Adrenal gland (tissue), 12 donors: ENCODE results near the gene ZBTB46. TPM values are rescaled to one million over a fixed set of nuclear protein-coding genes. Genes with fewer than 3 reads are reported as not detected.
A peak's percentile ranks its signal among the peaks of the same experiment; 100 is the strongest.

Source experiments
- DNase-seq, 7 donors: peaks; one replicate each; pipeline ENCODE4 v3.0.0-alpha.2; 2019 to 2020
- H3K27ac ChIP-seq, 5 donors: fragments of 200-600 bp; sonication (generic) in 4 of 5; 1 replicate in 3 of 5; 2 replicates in 2 of 5; pipeline versions ENCODE4 v1.5.1 to v1.8.0; 2016 to 2020; ENCODE audit warnings: mild to moderate bottlenecking in 1 of 5
- H3K27me3 ChIP-seq: fragments of 200-600 bp; 2 replicates; pipeline ENCODE4 v1.8.0; 2021
- H3K36me3 ChIP-seq, 2 donors: fragments of 200-600 bp; replicated peaks in 1 of 2; 1 replicate in 1 of 2; 2 replicates in 1 of 2; pipeline versions ENCODE4 v1.5.1 to v1.8.0; 2018 to 2022
- H3K4me1 ChIP-seq, 2 donors: fragments of 200-600 bp; replicated peaks in 1 of 2; 1 replicate in 1 of 2; 2 replicates in 1 of 2; pipeline versions ENCODE4 v1.5.1 to v1.8.0; 2018 to 2021
- H3K4me3 ChIP-seq, 4 donors: fragments of 200-600 bp; sonication (generic) in 3 of 4; one replicate each; pipeline ENCODE4 v1.5.1; 2016 to 2018
- H3K9me3 ChIP-seq, 3 donors: fragments of 200-600 bp; sonication (generic) in 1 of 3; replicated peaks in 1 of 3; 1 replicate in 2 of 3; 2 replicates in 1 of 3; pipeline versions ENCODE4 v1.5.1 to v1.8.0; 2016 to 2021
- POLR2A ChIP-seq, 2 donors: fragments of 450-650 bp; IDR thresholded peaks; one replicate each; pipeline ENCODE4 v1.6.1; 2017; ENCODE audit warnings: antibody characterized with exemption in 2 of 2, mild to moderate bottlenecking in 2 of 2, moderate library complexity in 1 of 2
- WGBS, 4 donors: extraction: QIAGEN DNeasy Blood & Tissue Kit in 2 of 4; methylation state at CpG; one replicate each; pipeline versions ENCODE4 v1.1.5 to v1.1.7; 2013 to 2017; 5-methylcytosine and 5-hydroxymethylcytosine counted together
- intact Hi-C, 2 donors: fragments of 100-400 bp; cut with DNase I; formaldehyde crosslinking; loops; one replicate each; pipeline versions ENCODE4 v1.14.1 to v1.15.0; 2022 to 2023
- polyA plus RNA-seq, 3 donors: library from polyadenylated mRNA; stranded (reverse); fragments of 200-250 nt in 2 of 3; fragments of 350-450 nt in 1 of 3; fragmentation: Illumina TruSeq in 1 of 3; extraction: RNeasy Lipid Tissue Mini Kit (QIAGEN cat#74804) in 1 of 3; gene quantifications; one replicate each; pipeline ENCODE4 v1.2.3, GENCODE V29; 2013 to 2014
- total RNA-seq, 9 donors: library from RNA; depleted of rRNA in 4 of 9; stranded (reverse); fragments of >200 nt in 4 of 9; fragments of 120-200 nt in 1 of 9; fragmentation: NEBNext Ultra II Directional in 1 of 9; extraction: Animal tissue kit (Norgen Biotek cat#: 25700) in 1 of 9; gene quantifications; one replicate each; pipeline versions ENCODE4 v1.1.0 to v1.2.4, GENCODE V29; 2013 to 2023
- TF ChIP-seq, protein P1 (sequence below), 6 experiments: fragments of 450-650 bp in 4 of 6; fragments of 200-600 bp in 2 of 6; sonication (generic) in 1 of 6; IDR thresholded peaks; 1 replicate in 5 of 6; 2 replicates in 1 of 6; pipeline versions ENCODE4 v1.5.1 to v1.8.0; 2016 to 2021; ENCODE audit warnings: antibody characterized with exemption in 6 of 6, mild to moderate bottlenecking in 2 of 6, moderate library complexity in 1 of 6
- donor health status: healthy with polysubstance abuse.
- donor health status: Bipolar disorder and iron deficiency.
- donor health status: DM: yes; HTN: yes; CAD: no.
- donor health status: DM: no; HTN: no; CAD: no.
- donor health status: DM: no; HTN: no; CAD: no.
- donor health status: DM: yes; HTN: yes; CAD: no.

ZBTB46 gene
- total and polyA plus RNA-seq, 12 donors = 0.77 to 22.4 (median 10.6) TPM

- no peak for TF ChIP-seq POLR2A (IDR thresholded peaks at IDR 0.05)
- TF ChIP-seq, protein P1, sequence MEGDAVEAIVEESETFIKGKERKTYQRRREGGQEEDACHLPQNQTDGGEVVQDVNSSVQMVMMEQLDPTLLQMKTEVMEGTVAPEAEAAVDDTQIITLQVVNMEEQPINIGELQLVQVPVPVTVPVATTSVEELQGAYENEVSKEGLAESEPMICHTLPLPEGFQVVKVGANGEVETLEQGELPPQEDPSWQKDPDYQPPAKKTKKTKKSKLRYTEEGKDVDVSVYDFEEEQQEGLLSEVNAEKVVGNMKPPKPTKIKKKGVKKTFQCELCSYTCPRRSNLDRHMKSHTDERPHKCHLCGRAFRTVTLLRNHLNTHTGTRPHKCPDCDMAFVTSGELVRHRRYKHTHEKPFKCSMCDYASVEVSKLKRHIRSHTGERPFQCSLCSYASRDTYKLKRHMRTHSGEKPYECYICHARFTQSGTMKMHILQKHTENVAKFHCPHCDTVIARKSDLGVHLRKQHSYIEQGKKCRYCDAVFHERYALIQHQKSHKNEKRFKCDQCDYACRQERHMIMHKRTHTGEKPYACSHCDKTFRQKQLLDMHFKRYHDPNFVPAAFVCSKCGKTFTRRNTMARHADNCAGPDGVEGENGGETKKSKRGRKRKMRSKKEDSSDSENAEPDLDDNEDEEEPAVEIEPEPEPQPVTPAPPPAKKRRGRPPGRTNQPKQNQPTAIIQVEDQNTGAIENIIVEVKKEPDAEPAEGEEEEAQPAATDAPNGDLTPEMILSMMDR (IDR thresholded peaks at IDR 0.05) = no peak
- Histone ChIP-seq H3K36me3 (no peaks in the 10 kb centered on the region), H3K27me3 (no peaks in the 10 kb centered on the region), H3K9me3 (no peaks in the 10 kb centered on the region), H3K27ac (no peak overlapping the region), H3K4me3 (no peak overlapping the region), H3K4me1 (peaks cover 32 to 33% of the 10 kb centered on the region in 2 donors)
- intact Hi-C loops = loop anchor here in 1 of 2 donors (10.0 kb wide), 1 partner anchor 146 kb away; the partner anchor contains the start of genes ARFRP1 and ZGPAT
- DNase-seq = no peak
- 77 to 87% (median 81%) methylated on average over 21 to 27 of the region's 27 CpGs for WGBS, 4 donors
These were observed 19.9 kb upstream of the ZBTB46 start for GRCh38 chr20:63850689-63851547.

- no peaks in the 10 kb centered on the region for H3K27me3 ChIP-seq
- intact Hi-C loops = no loop called here
- peaks cover 10 to 17% of the 10 kb centered on the region in 2 donors for H3K4me1 ChIP-seq
- H3K9me3 ChIP-seq = no peaks in the 10 kb centered on the region
- DNase-seq = no peak
- peak overlapping the region in 2 of 5 donors; percentile 49 to 86 for H3K27ac ChIP-seq
- no peaks in the 10 kb centered on the region for H3K36me3 ChIP-seq
- no peak overlapping the region for H3K4me3 ChIP-seq
- WGBS, 4 donors = 73 to 90% (median 79%) methylated on average over 13 to 28 of the region's 28 CpGs
- TF ChIP-seq, protein P1 (IDR thresholded peaks at IDR 0.05) = no peak
These were observed 17.2 kb upstream of the ZBTB46 start for GRCh38 chr20:63848003-63848911.

DNA sequence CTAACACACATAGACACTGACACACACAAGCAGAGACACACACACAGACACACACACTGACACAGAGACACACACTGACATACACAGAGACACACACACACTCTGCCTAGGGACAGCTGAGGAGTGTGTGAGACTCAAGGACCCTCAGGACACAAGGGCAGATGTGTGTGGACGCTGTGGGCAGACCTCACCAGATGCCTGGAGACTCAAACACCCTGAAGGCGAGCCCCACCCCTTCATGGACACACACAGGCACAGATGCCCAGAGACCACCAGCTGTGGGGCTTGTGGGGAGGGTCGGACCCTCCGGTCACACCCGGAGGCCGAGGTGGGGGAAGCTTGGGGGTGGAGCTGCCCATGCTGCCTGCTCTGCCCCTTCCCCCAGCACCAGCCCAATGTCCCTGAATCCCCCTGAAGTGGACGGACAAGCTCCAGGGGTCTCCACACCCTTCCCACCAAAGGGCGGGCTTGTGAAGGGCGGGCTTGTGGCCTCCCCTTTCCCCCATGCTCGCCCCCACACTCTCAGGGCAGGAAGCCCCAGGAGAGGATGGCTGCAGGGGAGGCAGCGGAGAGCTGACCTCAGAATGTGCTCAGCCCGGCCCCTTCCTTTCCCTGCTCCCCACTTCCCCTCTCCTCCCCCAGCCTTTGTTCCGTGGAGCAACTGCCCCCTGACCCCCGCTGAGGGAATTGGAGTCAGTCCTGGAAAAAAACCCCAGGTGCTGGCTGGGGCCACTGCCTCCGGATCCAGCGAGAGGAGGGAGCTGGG is 16.4 kb upstream of the ZBTB46 start:
- H3K9me3 ChIP-seq = no peaks in the 10 kb centered on the region
- no peaks in the 10 kb centered on the region for H3K36me3 ChIP-seq
- peaks cover 10 to 17% of the 10 kb centered on the region in 2 donors for H3K4me1 ChIP-seq
- WGBS, 4 donors = 47 to 67% (median 53%) methylated on average over 2 to 16 of the region's 16 CpGs
- intact Hi-C loops = no loop called here
- H3K4me3 ChIP-seq = no peak overlapping the region
- H3K27me3 ChIP-seq = no peaks in the 10 kb centered on the region
- no peak for DNase-seq
- H3K27ac ChIP-seq = peak overlapping the region in 3 of 5 donors; percentile 2 to 86 (median 49)
- no peak for TF ChIP-seq POLR2A (IDR thresholded peaks at IDR 0.05)
- TF ChIP-seq, protein P1 (IDR thresholded peaks at IDR 0.05) = no peak
